ENCODE measurements around the gene RAD21L1.

DNA sequence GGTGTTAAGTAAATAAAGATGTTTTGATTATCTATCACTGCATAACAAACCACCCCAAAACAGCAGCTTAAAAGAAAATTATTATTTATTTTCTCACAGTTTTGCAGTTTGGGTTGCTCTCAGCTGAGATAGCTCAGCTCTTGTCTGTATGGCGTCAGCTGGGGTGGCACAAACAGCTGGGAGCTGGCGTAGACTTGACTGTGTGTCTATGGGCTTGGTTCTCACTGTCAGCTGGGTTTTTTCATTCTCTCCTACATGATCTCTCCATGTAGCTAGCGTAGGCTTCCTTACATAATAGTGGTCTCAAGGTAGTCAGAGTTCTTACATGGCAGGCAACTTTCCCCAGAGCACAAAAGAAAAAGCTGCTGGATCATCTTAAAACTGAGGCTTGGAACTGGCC lies 34.5 kb upstream of the RAD21L1 start:
- TF ChIP-seq SUZ12 (IDR thresholded peaks at IDR 0.05) (no peak), TARDBP (IDR thresholded peaks at IDR 0.05) (no peak), FOXK2 (IDR thresholded peaks at IDR 0.05) (no peak), FOXM1 (IDR thresholded peaks at IDR 0.05; ENCODE audit: borderline replicate concordance) (no peak), L3MBTL2 (conservative IDR thresholded peaks at IDR 0.05) (no peak), ARNT (IDR thresholded peaks at IDR 0.05) (no peak), HDGF (IDR thresholded peaks at IDR 0.05; ENCODE audit: borderline replicate concordance) (no peak), ZNF384 (IDR thresholded peaks at IDR 0.05) (no peak), BHLHE40 (IDR thresholded peaks at IDR 0.05; ENCODE audit: borderline replicate concordance) (no peak), SP1 (IDR thresholded peaks at IDR 0.05) (no peak), FOXA1 (IDR thresholded peaks at IDR 0.05) (no peak)
- TF ChIP-seq, protein P1, sequence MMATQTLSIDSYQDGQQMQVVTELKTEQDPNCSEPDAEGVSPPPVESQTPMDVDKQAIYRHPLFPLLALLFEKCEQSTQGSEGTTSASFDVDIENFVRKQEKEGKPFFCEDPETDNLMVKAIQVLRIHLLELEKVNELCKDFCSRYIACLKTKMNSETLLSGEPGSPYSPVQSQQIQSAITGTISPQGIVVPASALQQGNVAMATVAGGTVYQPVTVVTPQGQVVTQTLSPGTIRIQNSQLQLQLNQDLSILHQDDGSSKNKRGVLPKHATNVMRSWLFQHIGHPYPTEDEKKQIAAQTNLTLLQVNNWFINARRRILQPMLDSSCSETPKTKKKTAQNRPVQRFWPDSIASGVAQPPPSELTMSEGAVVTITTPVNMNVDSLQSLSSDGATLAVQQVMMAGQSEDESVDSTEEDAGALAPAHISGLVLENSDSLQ (IDR thresholded peaks at IDR 0.05): no peak
